IMR-90 (cell line): ENCODE data around the gene PTGES3L.

Source experiments
- CEBPB ChIP-seq: IDR thresholded peaks from 2 replicates; pipeline ENCODE4 v1.6.1; 2012; ENCODE audit warnings: low read depth, low read length, improper control_type of control experiment
- CTCF ChIP-seq: conservative IDR thresholded peaks from 2 replicates; pipeline ENCODE4 v1.5.1; 2012; ENCODE audit warnings: mild to moderate bottlenecking, low read depth, low read length, improper control_type of control experiment
- ELK1 ChIP-seq: fragments of 150-350 bp; IDR thresholded peaks from 2 replicates; pipeline ENCODE4 v1.6.1; 2016; ENCODE audit warnings: low read depth, mild to moderate bottlenecking, low read length, moderate library complexity, borderline replicate concordance
- MAZ ChIP-seq: IDR thresholded peaks from 2 replicates; pipeline ENCODE4 v1.6.1; 2012; ENCODE audit warnings: low read depth, mild to moderate bottlenecking, low read length, improper control_type of control experiment, moderate library complexity, borderline replicate concordance
- POLR2A ChIP-seq: IDR thresholded peaks from 2 replicates; pipeline ENCODE4 v1.6.1; 2012; ENCODE audit warnings: mild to moderate bottlenecking, low read depth, low read length
- USF2 ChIP-seq: fragments of 150-350 bp; IDR thresholded peaks from 2 replicates; pipeline ENCODE4 v1.6.1; 2017; ENCODE audit warnings: mild to moderate bottlenecking, antibody characterized with exemption, low read length, low read depth

- TF ChIP-seq CTCF (no peak), POLR2A (no peak), CEBPB (no peak), USF2 (no peak), ELK1 (no peak), MAZ (no peak)
These were observed 26.2 kb downstream of the PTGES3L start for GRCh38 chr17:42953669-42954068.
